Measurements from ENCODE around the gene B3GAT3.
"Not testable (repeated sequence)": the region's sequence is repeated elsewhere in the genome, so short reads cannot be mapped to it uniquely, and the experiment has no call there.

B3GAT3 gene

DNA sequence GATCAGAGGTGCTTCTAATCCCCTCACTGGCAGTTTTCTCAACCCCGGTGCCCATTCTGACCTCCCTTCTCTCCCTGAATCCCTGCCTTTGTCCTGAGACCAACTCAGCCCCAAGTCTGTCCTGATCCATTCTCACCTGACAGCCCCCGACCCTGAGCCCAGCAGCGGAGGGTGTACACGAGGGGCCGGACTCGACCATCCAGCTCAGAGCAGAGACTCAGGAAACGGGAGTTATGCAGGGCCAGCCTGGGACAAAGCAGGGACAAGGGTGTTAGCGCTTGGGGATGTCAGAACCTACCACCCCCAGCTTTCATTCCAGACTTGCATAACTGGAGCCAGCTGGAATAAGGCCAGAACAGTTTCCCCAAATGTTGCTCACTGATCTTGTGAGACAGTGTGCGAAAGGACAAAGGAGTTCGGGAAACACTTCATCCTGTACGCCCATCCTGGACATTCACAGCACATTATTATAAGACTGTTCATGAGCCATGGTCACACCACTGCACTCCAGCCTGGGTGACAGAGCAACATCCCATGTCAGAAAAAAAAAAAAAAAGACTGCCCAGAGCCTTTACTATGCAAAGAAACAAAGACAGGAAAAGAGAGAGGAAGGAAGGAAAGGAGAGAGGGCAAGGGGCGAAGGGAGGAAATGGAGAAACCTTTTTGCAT is 44.6 kb downstream of the B3GAT3 start:
- DNase-seq: no peak

DNA sequence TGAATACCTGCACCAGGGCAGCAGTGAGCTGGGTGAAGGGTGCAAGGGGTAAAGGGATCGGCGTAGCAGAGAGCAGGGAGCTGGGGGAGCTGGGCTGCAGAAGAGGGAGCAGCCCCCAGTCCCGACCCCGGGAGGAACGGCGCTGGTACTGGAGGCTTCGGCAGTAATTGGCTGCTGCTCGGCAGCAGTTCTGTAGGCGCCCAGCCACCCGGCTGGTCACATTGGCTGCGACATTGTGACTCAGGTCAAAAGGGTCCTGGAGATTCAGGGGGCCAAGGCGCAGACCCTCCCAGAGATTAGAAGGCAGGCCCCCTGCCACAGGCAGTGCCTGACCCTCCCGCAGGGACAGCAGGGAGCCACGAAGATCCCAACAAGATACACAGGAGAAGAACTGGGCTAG is 45.9 kb downstream of the B3GAT3 start:
- DNase-seq: no peak

DNA sequence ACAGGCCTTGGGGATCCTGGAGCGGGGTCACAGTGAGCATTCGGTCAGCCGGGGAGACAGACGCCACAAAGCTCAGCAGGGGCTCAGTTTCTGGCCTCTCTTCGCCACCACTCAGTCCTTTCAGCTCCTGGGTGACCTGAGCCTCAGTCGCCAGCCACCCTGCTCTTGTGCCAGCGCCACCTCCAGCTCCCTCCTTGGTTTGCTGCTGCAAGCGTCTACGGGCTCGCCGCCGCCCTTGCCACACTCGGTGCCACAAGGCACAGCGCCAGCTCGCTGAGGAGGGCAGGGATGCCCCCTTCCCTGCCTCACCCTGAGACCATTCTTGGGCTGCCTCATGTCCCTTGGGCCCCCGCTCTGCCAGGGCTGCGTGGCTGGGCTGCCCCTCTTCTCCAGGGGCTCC is 46.6 kb downstream of the B3GAT3 start:
- DNase-seq: no peak

GRCh38 chr11:62574363-62575071 is 47.3 kb downstream of the B3GAT3 start:
- DNase-seq: no peak

- peak; percentile 99 for DNase-seq
Observed at GRCh38 chr11:62573592-62574362, 48.0 kb downstream of the B3GAT3 start, which contains the start of gene EEF1G. Gene EEF1G (minus strand): TSS chr11:62573891. CDS start chr11:62573842, 49 bp downstream.

DNA sequence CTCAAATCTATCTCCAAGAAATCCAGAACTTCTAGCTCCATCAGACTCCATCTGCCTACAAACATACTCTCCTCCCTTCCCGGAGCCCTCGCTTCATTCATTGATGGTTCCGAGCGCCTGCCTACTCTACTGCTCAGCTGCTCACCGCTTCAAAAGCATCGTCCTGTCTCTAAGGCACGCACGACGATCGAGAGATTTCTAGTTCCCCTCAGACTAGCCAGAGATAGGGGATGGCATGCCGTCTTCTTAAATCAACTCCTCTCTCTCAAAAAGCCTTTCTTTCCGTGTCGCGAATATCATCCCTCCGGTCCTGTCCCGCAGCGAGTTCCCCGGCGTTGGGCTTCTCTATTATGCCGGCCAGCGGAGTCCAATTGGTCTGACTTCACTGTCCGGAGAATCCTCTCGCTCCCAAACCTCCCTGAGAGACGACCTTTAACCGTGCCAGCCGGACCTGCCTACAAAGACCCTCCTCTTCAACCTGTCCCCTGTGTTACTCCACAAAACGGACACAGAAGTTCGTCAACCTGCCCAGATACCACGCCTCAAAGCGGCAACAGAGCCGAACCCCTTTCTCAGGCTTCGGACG is 48.7 kb downstream of the B3GAT3 start:
- DNase-seq: no peak

DNA sequence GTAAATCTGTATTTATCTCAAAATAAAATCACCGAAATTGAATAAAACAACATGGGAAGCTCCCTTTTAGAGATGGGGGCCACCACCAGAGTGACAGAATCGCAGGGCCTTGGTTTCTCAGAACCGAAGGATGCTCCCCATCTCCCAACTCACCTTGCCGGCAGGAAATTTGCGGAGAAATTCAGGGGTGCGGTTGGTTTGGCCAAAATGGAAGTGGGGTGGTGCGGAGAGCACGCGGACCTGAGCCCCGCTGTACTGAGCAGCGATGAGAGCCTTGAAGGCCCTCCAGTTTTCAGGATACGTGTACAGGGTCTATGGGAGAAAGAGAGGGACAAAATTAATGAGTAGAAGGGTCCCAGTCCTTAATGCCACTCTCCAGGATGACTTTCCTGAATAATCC is 49.4 kb downstream of the B3GAT3 start:
- DNase-seq: no peak

GRCh38 chr11:62571493-62571892 is 50.3 kb downstream of the B3GAT3 start:
- DNase-seq: not testable (repeated sequence)

DNA sequence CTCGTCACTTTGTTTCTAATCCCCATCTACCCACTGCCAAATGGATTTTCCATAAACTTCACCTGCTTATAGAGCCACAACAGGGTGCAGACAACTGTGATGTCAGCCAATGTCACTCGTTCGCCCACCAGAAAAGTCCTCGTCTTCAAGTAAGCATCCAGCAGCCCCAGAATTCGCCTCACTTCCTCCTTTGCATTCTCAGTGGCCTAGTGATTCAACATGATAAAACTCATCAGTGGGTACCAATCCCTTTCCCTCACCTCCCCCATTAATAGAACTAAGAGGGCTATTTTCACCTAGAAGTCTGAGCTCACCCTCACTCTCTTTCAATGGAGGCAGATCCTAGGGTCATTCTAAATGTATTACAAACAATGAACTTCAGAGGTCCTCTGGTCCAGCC is 50.9 kb downstream of the B3GAT3 start:
- DNase-seq: not testable (repeated sequence)

GRCh38 chr11:62569611-62570010 is 52.2 kb downstream of the B3GAT3 start:
- DNase-seq: no peak

- no peak for DNase-seq
Observed at GRCh38 chr11:62567018-62567633, 54.7 kb downstream of the B3GAT3 start.

DNA sequence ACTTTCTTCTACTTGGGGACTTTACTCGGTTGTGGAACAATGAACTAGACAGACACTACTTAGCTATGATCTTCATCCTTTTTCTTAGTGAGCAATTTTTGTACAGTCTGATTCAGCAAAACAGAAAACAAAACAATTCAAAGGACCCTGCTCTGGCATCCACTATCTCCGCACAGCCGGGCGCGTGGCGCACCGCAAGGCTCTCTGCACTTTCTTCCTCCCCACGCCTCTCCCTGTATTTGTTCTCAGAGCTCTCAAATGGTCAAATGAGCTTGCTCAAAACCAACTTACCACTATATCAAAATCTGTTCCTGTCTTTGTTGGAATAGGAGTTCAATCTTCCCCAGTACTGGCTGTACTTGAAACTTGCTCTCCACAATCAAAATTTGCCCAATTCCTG is 55.5 kb downstream of the B3GAT3 start:
- DNase-seq: no peak

All from COR-L47 (cell line).